Keratinocyte (primary cell): ENCODE data around the gene ACO2. TPM values are rescaled to one million over a fixed set of nuclear protein-coding genes. Genes with fewer than 3 reads are reported as not detected.

Experiments used
- DNase-seq: peaks from one replicate; pipeline ENCODE4 v3.0.0-alpha.2; 2011; ENCODE audit warnings: low read depth, missing footprints, low spot score
- FAIRE-seq: peaks from 2 replicates; lab custom pipeline; 2011; peaks lifted over from hg19 to GRCh38; lab: Jason Lieb, UNC
- H2AFZ ChIP-seq: 2 replicates; pipeline ENCODE4 v1.6.0; 2012; ENCODE audit warnings: low read length, control low read depth, inconsistent platforms; ENCODE audit not compliant: control insufficient read depth
- H3K27ac ChIP-seq: 2 replicates; pipeline ENCODE4 v1.5.1; 2011; ENCODE audit warnings: low read length; ENCODE audit not compliant: control insufficient read depth, insufficient read depth
- H3K27me3 ChIP-seq: 3 replicates; pipeline ENCODE4 v1.6.0; 2011; ENCODE audit warnings: low read length; ENCODE audit not compliant: control insufficient read depth, insufficient read depth; ENCODE audit errors: extremely low read depth
- H3K36me3 ChIP-seq, 2 experiments: 2 replicates in 1 of 2; 3 replicates in 1 of 2; pipeline ENCODE4 v1.5.1; 2011; ENCODE audit warnings: low read length in 2 of 2, mild to moderate bottlenecking in 1 of 2; ENCODE audit not compliant: control insufficient read depth in 2 of 2, insufficient read depth in 2 of 2; ENCODE audit errors: extremely low read depth in 1 of 2
- H3K4me1 ChIP-seq: 3 replicates; pipeline ENCODE4 v1.5.1; 2011; ENCODE audit warnings: low read length; ENCODE audit not compliant: control insufficient read depth, insufficient read depth; ENCODE audit errors: extremely low read depth
- H3K4me2 ChIP-seq: 3 replicates; pipeline ENCODE4 v1.6.0; 2011; ENCODE audit warnings: low read depth, low read length; ENCODE audit not compliant: control insufficient read depth, insufficient read depth; ENCODE audit errors: extremely low read depth
- H3K4me3 ChIP-seq, 3 experiments: fragments of 200-600 bp in 1 of 3; sonication (generic) in 1 of 3; 2 replicates in 2 of 3; 3 replicates in 1 of 3; pipeline ENCODE4 v1.5.1; 2011 to 2016; ENCODE audit warnings: low read length in 3 of 3, mild to moderate bottlenecking in 3 of 3, control low read depth in 2 of 3, inconsistent platforms in 1 of 3, low read depth in 1 of 3, mixed read lengths in 1 of 3, mixed run types in 1 of 3, moderate library complexity in 1 of 3; ENCODE audit not compliant: control insufficient read depth in 2 of 3, insufficient read depth in 2 of 3; ENCODE audit errors: extremely low read depth in 1 of 3
- H3K79me2 ChIP-seq: 2 replicates; pipeline ENCODE4 v1.6.0; 2012; ENCODE audit warnings: low read length; ENCODE audit not compliant: control insufficient read depth, insufficient read depth
- H3K9ac ChIP-seq: 3 replicates; pipeline ENCODE4 v1.6.0; 2011; ENCODE audit warnings: low read length; ENCODE audit not compliant: control insufficient read depth, insufficient read depth; ENCODE audit errors: extremely low read depth
- H3K9me1 ChIP-seq: 3 replicates; pipeline ENCODE4 v1.6.0; 2011; ENCODE audit warnings: low read length; ENCODE audit not compliant: control insufficient read depth, insufficient read depth; ENCODE audit errors: extremely low read depth
- H3K9me3 ChIP-seq: 2 replicates; pipeline ENCODE4 v1.5.1; 2012; ENCODE audit warnings: low read depth, low read length; ENCODE audit not compliant: control insufficient read depth
- H4K20me1 ChIP-seq: 3 replicates; pipeline ENCODE4 v1.6.0; 2011; ENCODE audit warnings: low read length; ENCODE audit not compliant: control insufficient read depth, insufficient read depth; ENCODE audit errors: extremely low read depth
- EZH2 ChIP-seq: IDR thresholded peaks from one replicate; pipeline ENCODE4 v1.6.1; 2012; ENCODE audit warnings: inconsistent platforms, mild to moderate bottlenecking, low read length, moderate library complexity
- dilution Hi-C: fragments of 300-500 bp; cut with MboI; formaldehyde crosslinking; loops from one replicate; pipeline ENCODE4 v1.7.0; 2020; ENCODE audit warnings: low sequenced_read_pairs; ENCODE audit not compliant: extremely low pct_ligation_motif_present
- polyA plus RNA-seq, 5 experiments: library from polyadenylated mRNA; depleted of rRNA in 3 of 5; stranded (reverse) in 3 of 5; stranded (forward) in 1 of 5; unstranded in 1 of 5; fragments of >200 nt; gene quantifications; 1 replicate in 1 of 5; 2 replicates in 3 of 5; 3 replicates in 1 of 5; pipeline versions ENCODE4 v1.2.1 to v1.2.3, GENCODE V29; 2011 to 2012; ENCODE audit warnings: missing spikeins in 2 of 5, low read depth in 1 of 5, low replicate concordance in 1 of 5
- TF ChIP-seq, protein P1 (sequence below), 3 experiments: IDR thresholded peaks in 1 of 3; conservative IDR thresholded peaks in 1 of 3; optimal IDR thresholded peaks in 1 of 3; 2 replicates in 2 of 3; 3 replicates in 1 of 3; pipeline versions ENCODE3 to v1.5.1; 2011; ENCODE audit warnings: low read length in 3 of 3, mild to moderate bottlenecking in 3 of 3, moderate library complexity in 2 of 3, control low read depth in 1 of 3, inconsistent platforms in 1 of 3; ENCODE audit not compliant: insufficient read depth in 2 of 3; ENCODE audit errors: extremely low read depth in 1 of 3

ACO2 gene
- polyA plus RNA-seq, 1 donor (not counting 4 experiments of a cell fraction or from before 2014, with no cell fraction given): 37.2 TPM

DNA sequence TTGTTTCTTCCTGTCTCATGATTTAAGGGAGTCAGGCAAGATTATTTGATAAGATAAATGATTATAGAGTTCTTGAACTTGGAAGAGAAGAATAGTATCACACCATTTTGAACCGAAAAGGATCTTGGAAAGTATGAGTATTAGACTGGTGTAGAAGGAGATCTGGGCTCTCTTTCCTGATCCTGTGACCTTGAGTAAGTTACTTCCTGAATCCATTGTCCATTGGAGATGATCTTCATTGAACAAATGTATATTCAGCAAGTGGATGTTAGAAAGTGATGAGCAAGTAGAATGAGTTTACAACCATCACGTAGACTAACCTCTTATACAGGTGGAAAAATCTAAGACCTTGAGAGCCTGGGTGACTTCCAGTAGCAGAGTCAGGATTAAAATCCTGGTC, 2.0 kb downstream of the ACO2 start:
- no peak overlapping the region for H3K4me3 ChIP-seq
- dilution Hi-C loops: no loop called here

GRCh38 chr22:41471568-41471967, 2.7 kb downstream of the ACO2 start:
- DNase-seq (no peak), FAIRE-seq (no peak)
- no peaks in the 10 kb centered on the region for H3K27me3 ChIP-seq
- TF ChIP-seq, protein P1, sequence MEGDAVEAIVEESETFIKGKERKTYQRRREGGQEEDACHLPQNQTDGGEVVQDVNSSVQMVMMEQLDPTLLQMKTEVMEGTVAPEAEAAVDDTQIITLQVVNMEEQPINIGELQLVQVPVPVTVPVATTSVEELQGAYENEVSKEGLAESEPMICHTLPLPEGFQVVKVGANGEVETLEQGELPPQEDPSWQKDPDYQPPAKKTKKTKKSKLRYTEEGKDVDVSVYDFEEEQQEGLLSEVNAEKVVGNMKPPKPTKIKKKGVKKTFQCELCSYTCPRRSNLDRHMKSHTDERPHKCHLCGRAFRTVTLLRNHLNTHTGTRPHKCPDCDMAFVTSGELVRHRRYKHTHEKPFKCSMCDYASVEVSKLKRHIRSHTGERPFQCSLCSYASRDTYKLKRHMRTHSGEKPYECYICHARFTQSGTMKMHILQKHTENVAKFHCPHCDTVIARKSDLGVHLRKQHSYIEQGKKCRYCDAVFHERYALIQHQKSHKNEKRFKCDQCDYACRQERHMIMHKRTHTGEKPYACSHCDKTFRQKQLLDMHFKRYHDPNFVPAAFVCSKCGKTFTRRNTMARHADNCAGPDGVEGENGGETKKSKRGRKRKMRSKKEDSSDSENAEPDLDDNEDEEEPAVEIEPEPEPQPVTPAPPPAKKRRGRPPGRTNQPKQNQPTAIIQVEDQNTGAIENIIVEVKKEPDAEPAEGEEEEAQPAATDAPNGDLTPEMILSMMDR (optimal IDR thresholded peaks at IDR 0.05 in 1 of 3, IDR thresholded peaks at IDR 0.05 in 1 of 3, conservative IDR thresholded peaks at IDR 0.05 in 1 of 3; ENCODE audit: extremely low read depth in 1 of 3, insufficient read depth in 2 of 3, low read length in 3 of 3): no peak
- no peak for TF ChIP-seq EZH2
- no peaks in the 10 kb centered on the region for H4K20me1 ChIP-seq
- no peaks in the 10 kb centered on the region for H3K9me1 ChIP-seq
- no peaks in the 10 kb centered on the region for H3K9me3 ChIP-seq
- no peak overlapping the region for H2AFZ ChIP-seq
- dilution Hi-C loops: no loop called here
- peaks cover 8 to 13% of the 10 kb centered on the region in 2 experiments for H3K36me3 ChIP-seq
- no peak overlapping the region for H3K9ac ChIP-seq
- peaks cover 19% of the 10 kb centered on the region for H3K4me1 ChIP-seq
- H3K4me2 ChIP-seq: no peak overlapping the region
- H3K4me3 ChIP-seq: no peak overlapping the region
- no peak overlapping the region for H3K27ac ChIP-seq
- H3K79me2 ChIP-seq: peaks cover 85% of the 10 kb centered on the region

More for the DNA sequence above, 2.0 kb downstream of the ACO2 start:
- no peaks in the 10 kb centered on the region for H3K27me3 ChIP-seq
- H3K4me2 ChIP-seq: no peak overlapping the region
- no peaks in the 10 kb centered on the region for H4K20me1 ChIP-seq
- H3K36me3 ChIP-seq: peaks cover 14 to 19% of the 10 kb centered on the region in 2 experiments
- peaks cover 19% of the 10 kb centered on the region for H3K4me1 ChIP-seq
- DNase-seq: no peak
- H3K9me1 ChIP-seq: no peaks in the 10 kb centered on the region
- H3K9me3 ChIP-seq: no peaks in the 10 kb centered on the region
- H3K27ac ChIP-seq: no peak overlapping the region
- peaks cover 86% of the 10 kb centered on the region for H3K79me2 ChIP-seq
- no peak overlapping the region for H3K9ac ChIP-seq
- H2AFZ ChIP-seq: no peak overlapping the region
- FAIRE-seq: no peak
- TF ChIP-seq EZH2: no peak
- TF ChIP-seq, protein P1 (optimal IDR thresholded peaks at IDR 0.05 in 1 of 3, IDR thresholded peaks at IDR 0.05 in 1 of 3, conservative IDR thresholded peaks at IDR 0.05 in 1 of 3; ENCODE audit: extremely low read depth in 1 of 3, insufficient read depth in 2 of 3, low read length in 3 of 3): no peak
